Left ventricle myocardium inferior (tissue), 1 donor: ENCODE results near the gene GFOD2. TPM values are rescaled to one million over a fixed set of nuclear protein-coding genes. Genes with fewer than 3 reads are reported as not detected.

Source experiments
- DNase-seq: peaks from one replicate; pipeline ENCODE4 v3.0.0-alpha.2; 2020
- H3K27ac ChIP-seq: fragments of 200-600 bp; replicated peaks from 2 replicates; pipeline ENCODE4 v1.8.0; 2021
- H3K27me3 ChIP-seq: fragments of 200-600 bp; 2 replicates; pipeline ENCODE4 v1.8.0; 2021; ENCODE audit warnings: low read depth
- H3K36me3 ChIP-seq: fragments of 200-600 bp; 2 replicates; pipeline ENCODE4 v1.8.0; 2021
- H3K4me1 ChIP-seq: fragments of 200-600 bp; 2 replicates; pipeline ENCODE4 v1.8.0; 2021
- H3K4me3 ChIP-seq: fragments of 200-600 bp; 2 replicates; pipeline ENCODE4 v1.8.0; 2021; ENCODE audit warnings: mild to moderate bottlenecking, moderate library complexity
- H3K9me3 ChIP-seq: fragments of 200-600 bp; replicated peaks from 2 replicates; pipeline ENCODE4 v1.8.0; 2021
- intact Hi-C: fragments of 100-400 bp; cut with micrococcal nuclease; formaldehyde crosslinking; loops from one replicate; pipeline ENCODE4 v1.11.0; 2022
- total RNA-seq: library from RNA; stranded (reverse); fragmentation: NEBNext Ultra II Directional; extraction: Animal tissue kit (Norgen Biotek cat#: 25700); gene quantifications from one replicate; pipeline ENCODE4 v1.2.1, GENCODE V29; 2021
- TF ChIP-seq, protein P1 (sequence below): fragments of 200-600 bp; IDR thresholded peaks from 2 replicates; pipeline ENCODE4 v1.8.0; 2021; ENCODE audit warnings: antibody characterized with exemption, mild to moderate bottlenecking, borderline replicate concordance
- donor health status: DM: no; HTN: yes; CAD: no; lungs with severe emphysema.

The GFOD2 gene
- total RNA-seq, 1 donor from 2014 or later = 11.1 TPM

DNA sequence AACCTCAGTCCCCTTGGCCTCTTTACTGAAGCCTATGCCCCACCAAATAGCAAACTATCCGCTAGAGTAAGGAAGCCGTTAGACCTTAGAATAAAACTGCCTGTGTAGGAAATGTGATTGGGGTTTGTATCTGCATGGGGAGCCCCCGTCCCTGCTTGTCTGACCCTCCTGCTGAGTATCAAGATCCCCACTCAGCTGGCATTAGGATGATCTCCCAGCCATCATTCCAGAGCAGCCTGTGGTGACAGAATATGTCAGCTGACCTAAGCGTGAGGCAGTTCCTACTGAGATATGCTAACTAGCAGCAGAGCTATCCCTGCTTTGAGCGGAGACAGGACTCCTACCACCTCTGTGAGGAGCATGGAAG lies 645 bp upstream of the GFOD2 start:
- peak overlapping the region; percentile 100 for H3K4me3 ChIP-seq

DNA sequence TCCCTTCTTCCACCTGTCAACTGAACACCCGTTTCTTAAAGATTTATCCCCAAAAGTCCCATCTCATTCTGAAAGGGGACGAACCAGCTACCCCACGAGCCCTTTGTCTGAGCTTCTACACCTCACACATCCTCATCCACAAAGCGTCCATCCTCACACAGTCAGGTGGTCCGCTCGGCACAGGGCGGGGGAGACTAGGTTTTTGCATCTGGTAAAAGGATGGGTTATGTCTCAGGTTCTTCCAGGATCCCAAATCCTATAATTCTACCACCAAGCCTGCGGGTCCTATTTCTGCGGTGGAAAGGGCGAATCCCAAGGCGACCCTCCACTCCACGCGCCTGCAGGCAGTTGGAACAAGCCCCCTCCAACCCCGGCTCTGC lies 458 bp downstream of the GFOD2 start:
- Histone ChIP-seq H3K4me3 (peak overlapping the region; percentile 100), H3K9me3 (no peaks in the 10 kb centered on the region), H3K27ac (peak overlapping the region; percentile 96), H3K4me1 (peaks cover 34% of the 10 kb centered on the region), H3K36me3 (peaks cover 6% of the 10 kb centered on the region), H3K27me3 (no peaks in the 10 kb centered on the region)
- DNase-seq = no peak
- TF ChIP-seq, protein P1, sequence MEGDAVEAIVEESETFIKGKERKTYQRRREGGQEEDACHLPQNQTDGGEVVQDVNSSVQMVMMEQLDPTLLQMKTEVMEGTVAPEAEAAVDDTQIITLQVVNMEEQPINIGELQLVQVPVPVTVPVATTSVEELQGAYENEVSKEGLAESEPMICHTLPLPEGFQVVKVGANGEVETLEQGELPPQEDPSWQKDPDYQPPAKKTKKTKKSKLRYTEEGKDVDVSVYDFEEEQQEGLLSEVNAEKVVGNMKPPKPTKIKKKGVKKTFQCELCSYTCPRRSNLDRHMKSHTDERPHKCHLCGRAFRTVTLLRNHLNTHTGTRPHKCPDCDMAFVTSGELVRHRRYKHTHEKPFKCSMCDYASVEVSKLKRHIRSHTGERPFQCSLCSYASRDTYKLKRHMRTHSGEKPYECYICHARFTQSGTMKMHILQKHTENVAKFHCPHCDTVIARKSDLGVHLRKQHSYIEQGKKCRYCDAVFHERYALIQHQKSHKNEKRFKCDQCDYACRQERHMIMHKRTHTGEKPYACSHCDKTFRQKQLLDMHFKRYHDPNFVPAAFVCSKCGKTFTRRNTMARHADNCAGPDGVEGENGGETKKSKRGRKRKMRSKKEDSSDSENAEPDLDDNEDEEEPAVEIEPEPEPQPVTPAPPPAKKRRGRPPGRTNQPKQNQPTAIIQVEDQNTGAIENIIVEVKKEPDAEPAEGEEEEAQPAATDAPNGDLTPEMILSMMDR = no peak
- intact Hi-C loops = no loop called here

More for the DNA sequence above, 645 bp upstream of the GFOD2 start:
- H3K9me3 ChIP-seq = no peaks in the 10 kb centered on the region
- H3K4me1 ChIP-seq = peaks cover 34% of the 10 kb centered on the region
- intact Hi-C loops = loop anchor here (5.0 kb wide), 1 partner anchor 88 kb away; the partner anchor contains the start of genes RANBP10 and TSNAXIP1
- no peak for DNase-seq
- H3K27ac ChIP-seq = peak overlapping the region; percentile 96
- TF ChIP-seq, protein P1 = no peak
- no peaks in the 10 kb centered on the region for H3K27me3 ChIP-seq
- H3K36me3 ChIP-seq = peaks cover 17% of the 10 kb centered on the region

DNA sequence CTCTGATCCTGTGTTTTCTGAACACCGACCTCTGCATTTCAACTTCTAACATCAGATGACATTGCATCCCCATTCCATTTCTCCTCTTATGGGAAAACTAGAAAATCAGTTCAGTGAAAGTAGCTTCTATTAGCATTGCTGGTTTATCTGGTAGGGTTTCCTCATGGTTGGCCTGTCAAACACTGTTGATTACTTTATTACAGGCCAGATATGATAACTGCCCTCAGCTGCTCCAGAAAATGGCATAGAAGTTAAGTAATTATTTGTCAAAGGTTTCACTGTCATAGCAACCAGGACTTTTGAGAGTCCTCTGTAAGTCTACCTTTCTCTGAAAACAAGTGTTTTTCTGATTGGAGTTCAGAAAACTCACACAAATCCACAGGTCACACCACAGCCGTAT lies 3.0 kb downstream of the GFOD2 start:
- Histone ChIP-seq H3K4me1 (peaks cover 34% of the 10 kb centered on the region), H3K27ac (no peak overlapping the region), H3K36me3 (no peaks in the 10 kb centered on the region), H3K4me3 (no peak overlapping the region), H3K27me3 (no peaks in the 10 kb centered on the region), H3K9me3 (no peaks in the 10 kb centered on the region)
- intact Hi-C loops = no loop called here
- TF ChIP-seq, protein P1 = no peak
- no peak for DNase-seq

DNA sequence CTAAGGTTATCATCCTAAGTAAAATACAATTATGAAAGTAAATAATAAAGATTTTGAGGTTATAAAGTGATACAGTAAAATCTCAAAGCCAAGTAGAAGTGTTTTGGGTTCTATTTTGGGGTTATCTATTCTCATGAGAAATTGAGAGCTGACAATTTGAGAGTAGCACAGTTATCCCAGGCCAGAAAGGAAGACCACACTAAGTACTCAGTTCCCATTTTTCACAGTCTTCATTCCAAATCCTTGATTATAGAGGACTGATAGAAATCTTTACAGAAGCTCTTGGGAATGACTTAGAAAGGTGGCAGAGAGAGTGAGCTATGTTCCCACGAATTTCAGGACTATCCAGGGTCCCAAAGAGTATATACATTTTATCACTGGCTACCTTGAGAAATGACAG lies 4.6 kb downstream of the GFOD2 start:
- H3K4me1 ChIP-seq = peaks cover 22% of the 10 kb centered on the region
- intact Hi-C loops = no loop called here
- TF ChIP-seq, protein P1 = no peak
- H3K9me3 ChIP-seq = no peaks in the 10 kb centered on the region
- DNase-seq = no peak
- no peak overlapping the region for H3K27ac ChIP-seq
- H3K36me3 ChIP-seq = no peaks in the 10 kb centered on the region
- H3K4me3 ChIP-seq = no peak overlapping the region
- no peaks in the 10 kb centered on the region for H3K27me3 ChIP-seq

DNA sequence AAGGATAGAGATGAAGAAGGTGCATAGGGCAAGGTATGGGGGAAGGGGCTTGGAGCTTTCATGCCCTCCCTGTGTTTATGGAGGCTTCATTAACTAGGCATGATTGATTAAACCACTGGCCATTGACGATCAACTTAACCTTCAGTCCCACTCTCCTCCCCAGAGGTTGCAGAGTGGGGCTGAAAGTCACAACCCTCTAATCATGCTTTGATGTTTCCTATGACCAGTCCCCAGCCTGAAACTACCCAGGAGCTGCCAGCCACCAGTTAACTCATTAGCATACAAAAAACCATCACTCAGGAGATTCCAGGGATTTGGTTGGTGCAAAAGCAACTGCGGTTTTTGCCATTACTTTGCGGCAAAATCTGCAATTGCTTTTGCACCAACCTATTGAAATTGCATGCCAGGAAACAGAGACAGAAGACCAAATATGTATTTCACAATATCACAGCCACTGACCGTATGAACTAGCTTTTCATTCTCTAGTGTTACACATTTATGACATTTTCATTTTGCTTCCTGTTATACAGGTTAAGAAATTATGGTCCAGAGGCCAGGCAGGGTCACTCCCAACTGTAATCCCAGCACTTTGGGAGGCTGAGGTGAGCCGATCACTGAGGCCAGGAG lies 5.4 kb downstream of the GFOD2 start:
- no peaks in the 10 kb centered on the region for H3K9me3 ChIP-seq
- DNase-seq = no peak
- TF ChIP-seq, protein P1 = no peak

DNA sequence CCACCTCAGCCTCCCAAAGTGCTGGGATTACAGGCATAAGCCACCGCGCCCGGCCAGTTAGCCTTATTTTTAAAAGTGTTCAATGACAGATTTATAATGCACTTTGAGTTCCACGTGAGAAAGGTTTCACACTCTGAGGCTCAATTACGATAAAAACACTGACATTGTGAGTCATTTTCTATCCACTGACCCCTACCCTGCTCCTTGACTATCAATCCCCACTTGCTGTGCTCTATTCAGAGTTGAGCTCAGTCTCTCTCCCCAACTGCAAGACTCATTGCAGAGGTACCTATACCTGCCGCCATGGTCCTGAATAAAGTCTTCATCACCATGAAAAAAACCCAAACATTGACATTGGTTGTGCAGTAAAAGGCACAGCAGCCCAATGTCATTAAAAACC lies 8.5 kb downstream of the GFOD2 start:
- no peak overlapping the region for H3K27ac ChIP-seq
- intact Hi-C loops = no loop called here

More for the DNA sequence above, 5.4 kb downstream of the GFOD2 start:
- no peak overlapping the region for H3K27ac ChIP-seq
- intact Hi-C loops = no loop called here
- H3K27me3 ChIP-seq = no peaks in the 10 kb centered on the region
- H3K4me3 ChIP-seq = no peak overlapping the region
- no peaks in the 10 kb centered on the region for H3K36me3 ChIP-seq
- peaks cover 15% of the 10 kb centered on the region for H3K4me1 ChIP-seq

More for the DNA sequence above, 8.5 kb downstream of the GFOD2 start:
- no peaks in the 10 kb centered on the region for H3K4me1 ChIP-seq
- TF ChIP-seq, protein P1 = no peak
- no peaks in the 10 kb centered on the region for H3K27me3 ChIP-seq
- H3K4me3 ChIP-seq = no peak overlapping the region
- H3K36me3 ChIP-seq = no peaks in the 10 kb centered on the region
- no peak for DNase-seq
- no peaks in the 10 kb centered on the region for H3K9me3 ChIP-seq
